Transverse colon (tissue), 4 donors: ENCODE measurements around the gene C11orf68. TPM values are rescaled to one million over a fixed set of nuclear protein-coding genes. Genes with fewer than 3 reads are reported as not detected.
A peak's percentile ranks its signal among the peaks of the same experiment; 100 is the strongest.

Experiments used
- DNase-seq: peaks from one replicate; pipeline ENCODE4 v3.0.0-alpha.2; 2019
- H3K27ac ChIP-seq, 4 donors: fragments of 200-600 bp; sonication (generic); 2 replicates each; pipeline ENCODE4 v1.5.1; 2016 to 2018; ENCODE audit warnings: inconsistent platforms in 4 of 4
- H3K27me3 ChIP-seq: fragments of 200-600 bp; sonication (generic); 2 replicates; pipeline ENCODE4 v1.5.1; 2017; ENCODE audit warnings: inconsistent platforms
- H3K36me3 ChIP-seq, 4 donors: fragments of 200-600 bp; sonication (generic); 2 replicates each; pipeline ENCODE4 v1.5.1; 2017 to 2019; ENCODE audit warnings: inconsistent platforms in 4 of 4
- H3K4me1 ChIP-seq, 4 donors: fragments of 200-600 bp; sonication (generic); 2 replicates each; pipeline ENCODE4 v1.5.1; 2017 to 2020; ENCODE audit warnings: inconsistent platforms in 4 of 4
- H3K4me3 ChIP-seq, 4 donors: fragments of 200-600 bp; sonication (generic); 1 replicate in 1 of 4; 2 replicates in 3 of 4; pipeline versions ENCODE4 v1.5.1 to v1.6.1; 2017 to 2019; ENCODE audit warnings: inconsistent platforms in 4 of 4
- H3K9me3 ChIP-seq, 2 donors: fragments of 200-600 bp; sonication (generic); 2 replicates each; pipeline ENCODE4 v1.5.1; 2017 to 2019; ENCODE audit warnings: inconsistent platforms in 2 of 2
- CTCF ChIP-seq, 5 experiments: fragments of 200-600 bp in 3 of 5; fragments of 450-650 bp in 2 of 5; sonication (generic) in 3 of 5; IDR thresholded peaks; 1 replicate in 2 of 5; 2 replicates in 3 of 5; pipeline ENCODE4 v1.5.1; 2016 to 2017; ENCODE audit warnings: antibody characterized with exemption in 5 of 5, inconsistent platforms in 3 of 5, mild to moderate bottlenecking in 2 of 5, moderate library complexity in 1 of 5
- EP300 ChIP-seq: sonication (generic); formaldehyde crosslinking; IDR thresholded peaks from one replicate; pipeline ENCODE4 v1.6.1; 2017; ENCODE audit warnings: antibody characterized with exemption, low read depth
- POLR2A ChIP-seq: fragments of 450-650 bp; IDR thresholded peaks from one replicate; pipeline ENCODE4 v1.6.1; 2016; ENCODE audit warnings: antibody characterized with exemption, mild to moderate bottlenecking, moderate library complexity
- POLR2AphosphoS5 ChIP-seq, 3 donors: sonication (generic); formaldehyde crosslinking; IDR thresholded peaks; one replicate each; pipeline ENCODE4 v1.6.1; 2016; ENCODE audit warnings: antibody characterized with exemption in 3 of 3
- WGBS, 2 donors: methylation state at CpG; one replicate each; pipeline ENCODE4 v1.1.5; 2018; ENCODE audit warnings: low coverage in 1 of 2; 5-methylcytosine and 5-hydroxymethylcytosine counted together
- in situ Hi-C, 4 donors: fragments of 200-750 bp; cut with MboI; loops; one replicate each; pipeline versions ENCODE4 v1.15.0 to v1.15.1; 2017; ENCODE audit warnings: low sequenced_read_pairs in 3 of 4, low pct_ligation_motif_present in 1 of 4, low pct_unique_long_range_greater_than_20kb in 1 of 4
- intact Hi-C: fragments of 100-400 bp; cut with DNase I; formaldehyde crosslinking; loops from one replicate; pipeline ENCODE4 v1.15.1; 2023; ENCODE audit warnings: low total_unique reads
- total RNA-seq, 4 donors: library from RNA; depleted of rRNA; stranded (reverse); fragments of >200 nt; gene quantifications; one replicate each; pipeline ENCODE4 v1.1.0, GENCODE V29; 2016

The C11orf68 gene
- total RNA-seq, 4 donors from 2014 or later = 15.2 to 59.5 (median 22.8) TPM

- Histone ChIP-seq H3K4me3 (no peak overlapping the region), H3K27me3 (no peaks in the 10 kb centered on the region), H3K4me1 (peaks cover 34 to 56% (median 54%) of the 10 kb centered on the region in 4 donors), H3K27ac (peak overlapping the region; percentile 91 to 98 (median 96)), H3K36me3 (no peaks in the 10 kb centered on the region), H3K9me3 (no peaks in the 10 kb centered on the region)
- in situ Hi-C loops = no loop called here
- DNase-seq = no peak
- 79% methylated on average over 7 of the region's 7 CpGs; no CpG with 5 or more reads in 1 of the 2 donors for WGBS, 2 donors
- TF ChIP-seq CTCF (IDR thresholded peaks at IDR 0.05) (no peak), POLR2A (no peak), POLR2AphosphoS5 (IDR thresholded peaks at IDR 0.05) (no peak), EP300 (no peak)
- intact Hi-C loops = no loop called here
Observed at GRCh38 chr11:65916391-65916790, 2.5 kb downstream of the C11orf68 start.

GRCh38 chr11:65915821-65916251 lies 3.0 kb downstream of the C11orf68 start:
- Histone ChIP-seq H3K9me3 (no peaks in the 10 kb centered on the region), H3K27ac (peak overlapping the region; percentile 91 to 98 (median 96)), H3K4me1 (peaks cover 31 to 53% (median 51%) of the 10 kb centered on the region in 4 donors), H3K36me3 (no peaks in the 10 kb centered on the region), H3K27me3 (no peaks in the 10 kb centered on the region), H3K4me3 (no peak overlapping the region)
- intact Hi-C loops (no loop called here), in situ Hi-C loops (no loop called here)
- 51% methylated on average over 13 of the region's 13 CpGs; no CpG with 5 or more reads in 1 of the 2 donors for WGBS, 2 donors
- TF ChIP-seq POLR2AphosphoS5 (IDR thresholded peaks at IDR 0.05) = peak; percentile 68 to 75 (median 73)
- no peak for TF ChIP-seq EP300
- TF ChIP-seq CTCF (IDR thresholded peaks at IDR 0.05) = no peak
- no peak for TF ChIP-seq POLR2A
- peak; percentile 74 for DNase-seq

GRCh38 chr11:65915101-65915820 lies 3.6 kb downstream of the C11orf68 start:
- Histone ChIP-seq H3K27ac (peak overlapping the region; percentile 91 to 98 (median 96)), H3K4me1 (peaks cover 25 to 47% (median 45%) of the 10 kb centered on the region in 4 donors)
- in situ Hi-C loops = no loop called here

GRCh38 chr11:65912845-65913244 lies 6.0 kb downstream of the C11orf68 start:
- no peak overlapping the region for H3K27ac ChIP-seq
- H3K4me1 ChIP-seq = peaks cover 22 to 41% (median 37%) of the 10 kb centered on the region in 4 donors

More at GRCh38 chr11:65915101-65915820, 3.6 kb downstream of the C11orf68 start:
- 56 to 62% methylated on average over 3 to 10 of the region's 10 CpGs for WGBS, 2 donors
- no peak for TF ChIP-seq POLR2AphosphoS5 (IDR thresholded peaks at IDR 0.05)
- Histone ChIP-seq H3K27me3 (no peaks in the 10 kb centered on the region), H3K9me3 (no peaks in the 10 kb centered on the region), H3K36me3 (no peaks in the 10 kb centered on the region), H3K4me3 (no peak overlapping the region)
- no peak for DNase-seq
- intact Hi-C loops = no loop called here

More at GRCh38 chr11:65912845-65913244, 6.0 kb downstream of the C11orf68 start:
- Histone ChIP-seq H3K27me3 (no peaks in the 10 kb centered on the region), H3K4me3 (no peak overlapping the region), H3K9me3 (no peaks in the 10 kb centered on the region), H3K36me3 (no peaks in the 10 kb centered on the region)
- intact Hi-C loops (no loop called here), in situ Hi-C loops (no loop called here)
- WGBS, 2 donors = 48% methylated on average over 4 of the region's 4 CpGs; no CpG with 5 or more reads in 1 of the 2 donors
- no peak for TF ChIP-seq POLR2A
- no peak for TF ChIP-seq EP300
- no peak for TF ChIP-seq CTCF (IDR thresholded peaks at IDR 0.05)
- no peak for TF ChIP-seq POLR2AphosphoS5 (IDR thresholded peaks at IDR 0.05)
- no peak for DNase-seq
